Mesothelial cell of epicardium (in vitro differentiated cells): Measurements from ENCODE around the gene MAP7D2. TPM values are rescaled to one million over a fixed set of nuclear protein-coding genes. Genes with fewer than 3 reads are reported as not detected.

Source experiments
- DNase-seq, 2 experiments: peaks; one replicate each; pipeline ENCODE4 v3.0.0; 2021; ENCODE audit warnings: low spot score in 2 of 2; ENCODE audit not compliant: unreplicated experiment in 2 of 2
- H3K27ac Mint-ChIP-seq: 2 replicates; pipeline ENCODE4 v1.8.0; 2021; ENCODE audit warnings: mixed read lengths
- H3K27me3 Mint-ChIP-seq: 2 replicates; pipeline ENCODE4 v1.8.0; 2021; ENCODE audit warnings: low read depth, mixed read lengths
- H3K36me3 Mint-ChIP-seq: 2 replicates; pipeline ENCODE4 v1.8.0; 2021; ENCODE audit warnings: mixed read lengths
- H3K4me1 Mint-ChIP-seq: 2 replicates; pipeline ENCODE4 v1.8.0; 2021; ENCODE audit warnings: mixed read lengths
- H3K4me3 Mint-ChIP-seq: 2 replicates; pipeline ENCODE4 v1.8.0; 2021; ENCODE audit warnings: mild to moderate bottlenecking, moderate library complexity, mixed read lengths
- H3K9me3 Mint-ChIP-seq: 2 replicates; pipeline ENCODE4 v1.8.0; 2021; ENCODE audit warnings: mixed read lengths
- total RNA-seq: library from RNA; stranded (reverse); gene quantifications from 3 replicates; pipeline ENCODE4 v1.2.1, GENCODE V29; 2021
- TF ChIP-seq, protein P1 (sequence below): fragments of 200-600 bp; sonication (generic); IDR thresholded peaks from one replicate; pipeline ENCODE4 v1.5.0; 2021; ENCODE audit warnings: antibody characterized with exemption; ENCODE audit not compliant: unreplicated experiment

The MAP7D2 gene
- total RNA-seq, 1 donor from 2014 or later = 1.3 TPM

DNA sequence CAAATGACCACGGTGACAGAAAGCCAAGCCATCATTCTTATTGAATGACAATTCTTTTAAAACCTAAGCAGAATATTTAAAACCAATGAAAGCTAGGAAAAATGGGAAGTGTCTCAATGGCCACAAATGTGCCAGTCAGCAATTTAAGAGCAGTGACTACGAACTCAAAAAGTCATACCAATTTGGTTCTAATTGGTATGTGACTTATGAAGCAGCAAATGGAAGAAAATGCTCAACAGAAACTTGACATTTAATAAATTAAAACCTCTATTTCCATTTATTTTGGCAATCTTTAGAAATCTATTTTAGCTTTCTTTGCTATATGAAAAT, 100.1 kb downstream of the MAP7D2 start:
- Mint-ChIP-seq H3K9me3 (peaks cover 48% of the 10 kb centered on the region), H3K4me1 (no peaks in the 10 kb centered on the region), H3K27ac (no peak overlapping the region), H3K27me3 (no peaks in the 10 kb centered on the region), H3K4me3 (no peak overlapping the region), H3K36me3 (peaks cover 1% of the 10 kb centered on the region)
- no peak for DNase-seq
- TF ChIP-seq, protein P1, sequence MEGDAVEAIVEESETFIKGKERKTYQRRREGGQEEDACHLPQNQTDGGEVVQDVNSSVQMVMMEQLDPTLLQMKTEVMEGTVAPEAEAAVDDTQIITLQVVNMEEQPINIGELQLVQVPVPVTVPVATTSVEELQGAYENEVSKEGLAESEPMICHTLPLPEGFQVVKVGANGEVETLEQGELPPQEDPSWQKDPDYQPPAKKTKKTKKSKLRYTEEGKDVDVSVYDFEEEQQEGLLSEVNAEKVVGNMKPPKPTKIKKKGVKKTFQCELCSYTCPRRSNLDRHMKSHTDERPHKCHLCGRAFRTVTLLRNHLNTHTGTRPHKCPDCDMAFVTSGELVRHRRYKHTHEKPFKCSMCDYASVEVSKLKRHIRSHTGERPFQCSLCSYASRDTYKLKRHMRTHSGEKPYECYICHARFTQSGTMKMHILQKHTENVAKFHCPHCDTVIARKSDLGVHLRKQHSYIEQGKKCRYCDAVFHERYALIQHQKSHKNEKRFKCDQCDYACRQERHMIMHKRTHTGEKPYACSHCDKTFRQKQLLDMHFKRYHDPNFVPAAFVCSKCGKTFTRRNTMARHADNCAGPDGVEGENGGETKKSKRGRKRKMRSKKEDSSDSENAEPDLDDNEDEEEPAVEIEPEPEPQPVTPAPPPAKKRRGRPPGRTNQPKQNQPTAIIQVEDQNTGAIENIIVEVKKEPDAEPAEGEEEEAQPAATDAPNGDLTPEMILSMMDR = no peak

DNA sequence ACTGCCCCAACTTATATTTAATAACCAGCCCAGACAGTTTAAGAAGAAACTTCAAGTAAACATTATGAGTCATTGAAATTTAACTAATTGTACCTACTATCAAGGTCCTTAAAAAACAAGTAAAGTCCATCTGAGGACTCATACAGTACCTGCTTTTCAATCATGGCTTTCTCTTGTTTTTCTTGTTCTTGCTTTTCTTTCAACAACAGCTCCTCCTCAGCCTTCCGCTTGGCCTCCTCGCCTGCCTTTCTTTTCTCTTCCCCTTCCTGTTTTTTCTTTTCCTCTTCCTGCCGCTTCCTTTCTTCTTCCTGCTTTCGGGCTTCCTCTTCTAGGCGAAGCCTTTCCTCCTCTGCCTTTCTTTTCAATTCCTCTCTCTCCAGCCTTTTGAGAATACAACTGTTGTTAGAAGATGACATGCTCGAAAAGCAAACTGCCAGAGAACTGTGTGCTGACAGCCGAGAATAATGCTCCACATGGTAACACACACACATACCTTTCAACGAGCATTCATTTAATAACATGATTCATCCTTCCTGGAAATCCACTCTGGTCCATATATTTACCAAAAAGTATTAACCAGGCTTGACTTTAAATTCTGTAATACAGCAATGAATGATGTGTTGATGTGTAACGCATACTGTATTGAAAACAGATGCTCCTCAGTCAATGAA, 100.6 kb downstream of the MAP7D2 start:
- TF ChIP-seq, protein P1 = no peak
- no peaks in the 10 kb centered on the region for H3K27me3 Mint-ChIP-seq
- DNase-seq = no peak
- H3K27ac Mint-ChIP-seq = no peak overlapping the region
- H3K4me1 Mint-ChIP-seq = no peaks in the 10 kb centered on the region
- no peak overlapping the region for H3K4me3 Mint-ChIP-seq
- peaks cover 1% of the 10 kb centered on the region for H3K36me3 Mint-ChIP-seq
- peaks cover 46% of the 10 kb centered on the region for H3K9me3 Mint-ChIP-seq

DNA sequence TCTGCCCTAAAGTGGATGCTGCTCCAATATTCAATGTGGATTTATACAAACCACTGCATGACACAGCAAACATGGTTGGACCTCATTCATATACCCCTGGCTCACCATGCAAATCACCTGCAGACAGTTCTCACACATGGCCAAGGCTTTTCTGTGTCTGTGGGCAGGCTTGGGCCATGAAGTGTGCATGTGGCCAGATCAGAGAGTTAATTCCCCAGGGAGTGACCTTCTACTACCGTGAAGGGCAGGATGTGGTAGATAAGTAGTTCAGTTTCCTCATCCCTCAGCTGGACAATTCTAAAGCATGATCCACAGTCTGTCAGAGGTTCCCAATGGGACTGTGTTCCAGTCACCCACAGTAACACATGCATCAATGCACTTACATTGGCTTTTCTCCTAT, 101.3 kb downstream of the MAP7D2 start:
- H3K36me3 Mint-ChIP-seq = peaks cover 1% of the 10 kb centered on the region
- no peaks in the 10 kb centered on the region for H3K4me1 Mint-ChIP-seq
- no peak for DNase-seq
- H3K4me3 Mint-ChIP-seq = no peak overlapping the region
- H3K27ac Mint-ChIP-seq = no peak overlapping the region
- H3K27me3 Mint-ChIP-seq = no peaks in the 10 kb centered on the region
- TF ChIP-seq, protein P1 = no peak
- H3K9me3 Mint-ChIP-seq = peaks cover 51% of the 10 kb centered on the region

DNA sequence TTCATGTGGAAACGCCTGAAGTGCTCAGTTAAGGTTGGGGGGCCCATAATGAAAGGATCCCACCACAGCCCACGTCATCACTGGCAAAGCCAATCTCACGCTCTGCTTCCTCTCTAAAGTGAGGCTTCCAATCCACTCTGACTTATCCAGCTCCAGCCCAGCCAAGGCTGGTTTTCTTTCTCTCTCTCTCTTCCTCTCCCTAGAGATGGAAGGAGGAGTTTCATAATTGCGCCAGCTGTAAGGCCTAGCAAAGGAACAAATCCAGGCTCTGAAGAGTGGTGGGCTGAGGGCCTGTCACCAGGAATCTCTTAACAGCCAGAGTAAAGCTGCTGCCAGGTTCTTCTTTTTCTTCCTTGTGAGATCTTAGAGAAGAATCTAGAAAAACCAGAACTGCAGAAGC, 105.1 kb downstream of the MAP7D2 start:
- peaks cover 1% of the 10 kb centered on the region for H3K36me3 Mint-ChIP-seq
- H3K4me1 Mint-ChIP-seq = no peaks in the 10 kb centered on the region
- H3K27ac Mint-ChIP-seq = no peak overlapping the region
- H3K27me3 Mint-ChIP-seq = no peaks in the 10 kb centered on the region
- no peak for DNase-seq
- no peak overlapping the region for H3K4me3 Mint-ChIP-seq
- TF ChIP-seq, protein P1 = no peak
- peaks cover 53% of the 10 kb centered on the region for H3K9me3 Mint-ChIP-seq

DNA sequence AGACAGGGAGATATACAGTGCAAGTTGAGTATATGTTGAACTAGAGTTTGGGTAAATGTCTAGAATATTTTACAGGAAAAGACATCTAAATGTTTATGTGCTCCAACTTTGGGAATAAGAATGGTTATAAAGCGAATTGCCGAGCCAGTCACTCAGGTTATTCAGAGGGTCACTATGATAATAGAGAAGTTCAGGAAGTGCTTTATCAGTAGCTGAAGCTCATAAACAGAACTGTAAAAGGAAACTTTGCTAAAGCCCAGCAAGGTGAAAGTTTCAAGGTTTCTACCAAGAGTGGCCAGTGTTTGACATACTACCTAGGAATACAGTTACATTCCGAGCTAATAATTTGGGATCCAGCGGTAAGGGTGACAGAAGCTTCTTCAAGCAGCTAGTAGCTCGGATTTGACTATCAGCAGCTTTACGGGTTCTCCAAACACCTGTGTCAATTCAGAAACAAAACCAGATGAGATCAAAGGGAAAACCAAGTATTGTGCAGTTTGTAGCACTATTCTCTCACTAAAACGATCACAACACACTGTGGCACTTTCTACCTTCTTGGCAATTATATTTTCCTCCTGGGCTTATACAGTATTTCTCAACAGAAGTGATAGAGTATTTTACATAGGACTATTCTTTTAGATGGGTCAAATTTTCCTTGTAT, 108.6 kb downstream of the MAP7D2 start:
- TF ChIP-seq, protein P1 = no peak
- Mint-ChIP-seq H3K4me1 (no peaks in the 10 kb centered on the region), H3K27ac (no peak overlapping the region), H3K36me3 (peaks cover 2% of the 10 kb centered on the region), H3K4me3 (no peak overlapping the region), H3K27me3 (no peaks in the 10 kb centered on the region), H3K9me3 (peaks cover 23% of the 10 kb centered on the region)
- no peak for DNase-seq
